Panc1 (cell line): ENCODE data around the gene ALG5. TPM values are rescaled to one million over a fixed set of nuclear protein-coding genes. Genes with fewer than 3 reads are reported as not detected.

Experiments used
- ATAC-seq: fragments of 200-7000 bp; cut with Tn5 transposase; 2 replicates; pipeline ENCODE4 v1.9.1; 2020; ENCODE audit warnings: mild to moderate bottlenecking, moderate library complexity
- BruUV-seq: library from RNA; stranded (reverse); fragments of 400-500 nt; replicated peaks from 2 replicates; lab custom pipeline; 2021; lab: Mats Ljungman, UMichigan
- CTCF ChIA-PET: fragments of 300-600 bp; sonication (Branson Sonifier 250); formaldehyde crosslinking; loops from one replicate; lab custom pipeline; 2022; ENCODE audit warnings: antibody characterized with exemption; lab: Charles Lee
- POLR2A ChIA-PET: fragments of 300-600 bp; sonication (Branson Sonifier 250); formaldehyde crosslinking; loops from one replicate; lab custom pipeline; 2022; ENCODE audit warnings: antibody characterized with exemption; lab: Charles Lee
- DNase-seq: peaks from one replicate; pipeline ENCODE4 v3.0.0-alpha.2; 2010; ENCODE audit warnings: low read depth, low spot score
- H3K27ac ChIP-seq: 2 replicates; pipeline ENCODE4 v1.5.1; 2011; ENCODE audit warnings: mild to moderate bottlenecking, low read length, inconsistent platforms
- H3K27me3 ChIP-seq: fragments of 200-500 bp; sonication (Bioruptor generic); 2 replicates; pipeline ENCODE4 v1.6.0; 2014; ENCODE audit warnings: low read length, inconsistent platforms; ENCODE audit not compliant: control insufficient read depth, insufficient read depth
- H3K36me3 ChIP-seq: fragments of 200-500 bp; sonication (Bioruptor generic); 2 replicates; pipeline ENCODE4 v1.5.1; 2014; ENCODE audit warnings: inconsistent platforms, mild to moderate bottlenecking, low read length, moderate library complexity; ENCODE audit not compliant: control insufficient read depth, insufficient read depth
- H3K4me1 ChIP-seq: 2 replicates; pipeline ENCODE4 v1.5.1; 2011; ENCODE audit warnings: inconsistent platforms, mild to moderate bottlenecking, low read length, moderate library complexity; ENCODE audit not compliant: control insufficient read depth, insufficient read depth
- H3K4me3 ChIP-seq, 2 experiments: 2 replicates each; pipeline ENCODE4 v1.5.1; 2011 to 2012; ENCODE audit warnings: low read depth in 2 of 2, low read length in 2 of 2, mild to moderate bottlenecking in 2 of 2, inconsistent platforms in 1 of 2, moderate library complexity in 1 of 2
- H3K9me3 ChIP-seq: fragments of 200-500 bp; sonication (Bioruptor generic); 2 replicates; pipeline ENCODE4 v1.5.1; 2014; ENCODE audit warnings: low read depth, mild to moderate bottlenecking, inconsistent platforms, low read length, moderate library complexity; ENCODE audit not compliant: control insufficient read depth, insufficient read depth
- POLR2AphosphoS5 ChIP-seq: IDR thresholded peaks from 2 replicates; pipeline ENCODE4 v1.6.1; 2012; ENCODE audit warnings: mild to moderate bottlenecking, low read depth, low read length, moderate library complexity
- SIN3A ChIP-seq: IDR thresholded peaks from 2 replicates; pipeline ENCODE4 v1.6.1; 2012; ENCODE audit warnings: low read depth, mild to moderate bottlenecking, low read length, moderate library complexity, borderline replicate concordance; ENCODE audit not compliant: insufficient read depth
- TCF7L2 ChIP-seq: IDR thresholded peaks from 2 replicates; pipeline ENCODE4 v1.6.1; 2011; ENCODE audit warnings: mild to moderate bottlenecking, low read depth, low read length, inconsistent platforms
- in situ Hi-C: cut with HindIII; loops from 2 replicates; pipeline ENCODE4 v1.10.0; 2016; ENCODE audit warnings: low sequenced_read_pairs, low pct_unique_long_range_greater_than_20kb
- intact Hi-C: fragments of 100-400 bp; cut with micrococcal nuclease; formaldehyde crosslinking; loops from one replicate; pipeline ENCODE4 v1.10.0; 2022; ENCODE audit not compliant: unreplicated experiment
- total RNA-seq: library from RNA; stranded (reverse); gene quantifications from one replicate; pipeline ENCODE4 v1.2.1, GENCODE V29; 2021; ENCODE audit not compliant: unreplicated experiment
- TF ChIP-seq, protein P1 (sequence below), 2 experiments: IDR thresholded peaks; 2 replicates each; pipeline ENCODE4 v1.6.1; 2011 to 2012; ENCODE audit warnings: low read depth in 2 of 2, control low read depth in 1 of 2, low read length in 1 of 2, mild to moderate bottlenecking in 1 of 2, moderate library complexity in 1 of 2; ENCODE audit not compliant: insufficient read depth in 1 of 2
- TF ChIP-seq, protein P2 (sequence below): fragments of 450-650 bp; IDR thresholded peaks from 2 replicates; pipeline ENCODE4 v1.5.1; 2017; ENCODE audit warnings: mild to moderate bottlenecking

Gene ALG5
- total RNA-seq, 1 experiment from 2014 or later = 19.3 TPM

DNA sequence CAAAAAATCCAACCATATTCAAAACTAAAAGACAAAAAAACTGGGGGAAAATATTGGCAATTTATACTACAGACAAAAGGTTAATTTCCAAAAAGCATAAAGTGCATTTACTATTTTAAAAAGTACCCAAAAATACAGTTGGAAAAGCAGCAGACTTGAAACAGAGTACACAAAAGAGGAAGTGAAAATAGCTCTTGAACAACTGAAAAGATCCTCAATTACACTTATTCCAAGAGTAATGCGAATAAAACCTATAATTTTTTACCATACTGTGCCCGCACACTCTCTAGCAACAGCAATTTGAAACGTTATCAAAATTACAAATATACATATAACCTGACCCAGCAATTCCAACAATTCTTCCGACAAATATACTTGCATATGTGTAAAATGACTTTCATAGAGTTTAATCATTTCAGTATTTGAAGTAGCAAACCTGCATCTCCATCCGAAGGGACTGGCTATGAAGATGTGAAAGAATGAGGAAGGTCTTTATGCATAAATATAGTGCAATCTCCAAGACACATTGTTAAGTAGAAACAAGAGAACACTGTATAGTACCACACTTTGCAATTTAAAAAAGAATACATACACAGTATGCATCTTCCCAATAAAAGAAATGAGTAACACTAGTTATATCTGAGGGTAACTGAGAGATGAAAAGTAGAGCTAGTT is 25.4 kb downstream of the ALG5 start:
- H3K9me3 ChIP-seq = no peaks in the 10 kb centered on the region
- H3K4me3 ChIP-seq = no peak overlapping the region
- ChIA-PET POLR2A (no interaction called here), CTCF (no interaction called here)
- TF ChIP-seq, protein P1, sequence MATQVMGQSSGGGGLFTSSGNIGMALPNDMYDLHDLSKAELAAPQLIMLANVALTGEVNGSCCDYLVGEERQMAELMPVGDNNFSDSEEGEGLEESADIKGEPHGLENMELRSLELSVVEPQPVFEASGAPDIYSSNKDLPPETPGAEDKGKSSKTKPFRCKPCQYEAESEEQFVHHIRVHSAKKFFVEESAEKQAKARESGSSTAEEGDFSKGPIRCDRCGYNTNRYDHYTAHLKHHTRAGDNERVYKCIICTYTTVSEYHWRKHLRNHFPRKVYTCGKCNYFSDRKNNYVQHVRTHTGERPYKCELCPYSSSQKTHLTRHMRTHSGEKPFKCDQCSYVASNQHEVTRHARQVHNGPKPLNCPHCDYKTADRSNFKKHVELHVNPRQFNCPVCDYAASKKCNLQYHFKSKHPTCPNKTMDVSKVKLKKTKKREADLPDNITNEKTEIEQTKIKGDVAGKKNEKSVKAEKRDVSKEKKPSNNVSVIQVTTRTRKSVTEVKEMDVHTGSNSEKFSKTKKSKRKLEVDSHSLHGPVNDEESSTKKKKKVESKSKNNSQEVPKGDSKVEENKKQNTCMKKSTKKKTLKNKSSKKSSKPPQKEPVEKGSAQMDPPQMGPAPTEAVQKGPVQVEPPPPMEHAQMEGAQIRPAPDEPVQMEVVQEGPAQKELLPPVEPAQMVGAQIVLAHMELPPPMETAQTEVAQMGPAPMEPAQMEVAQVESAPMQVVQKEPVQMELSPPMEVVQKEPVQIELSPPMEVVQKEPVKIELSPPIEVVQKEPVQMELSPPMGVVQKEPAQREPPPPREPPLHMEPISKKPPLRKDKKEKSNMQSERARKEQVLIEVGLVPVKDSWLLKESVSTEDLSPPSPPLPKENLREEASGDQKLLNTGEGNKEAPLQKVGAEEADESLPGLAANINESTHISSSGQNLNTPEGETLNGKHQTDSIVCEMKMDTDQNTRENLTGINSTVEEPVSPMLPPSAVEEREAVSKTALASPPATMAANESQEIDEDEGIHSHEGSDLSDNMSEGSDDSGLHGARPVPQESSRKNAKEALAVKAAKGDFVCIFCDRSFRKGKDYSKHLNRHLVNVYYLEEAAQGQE (IDR thresholded peaks at IDR 0.05; ENCODE audit: insufficient read depth in 1 of 2, low read depth in 2 of 2, low read length in 1 of 2) = no peak
- TF ChIP-seq TCF7L2 (no peak), SIN3A (no peak), POLR2AphosphoS5 (no peak)
- TF ChIP-seq, protein P2, sequence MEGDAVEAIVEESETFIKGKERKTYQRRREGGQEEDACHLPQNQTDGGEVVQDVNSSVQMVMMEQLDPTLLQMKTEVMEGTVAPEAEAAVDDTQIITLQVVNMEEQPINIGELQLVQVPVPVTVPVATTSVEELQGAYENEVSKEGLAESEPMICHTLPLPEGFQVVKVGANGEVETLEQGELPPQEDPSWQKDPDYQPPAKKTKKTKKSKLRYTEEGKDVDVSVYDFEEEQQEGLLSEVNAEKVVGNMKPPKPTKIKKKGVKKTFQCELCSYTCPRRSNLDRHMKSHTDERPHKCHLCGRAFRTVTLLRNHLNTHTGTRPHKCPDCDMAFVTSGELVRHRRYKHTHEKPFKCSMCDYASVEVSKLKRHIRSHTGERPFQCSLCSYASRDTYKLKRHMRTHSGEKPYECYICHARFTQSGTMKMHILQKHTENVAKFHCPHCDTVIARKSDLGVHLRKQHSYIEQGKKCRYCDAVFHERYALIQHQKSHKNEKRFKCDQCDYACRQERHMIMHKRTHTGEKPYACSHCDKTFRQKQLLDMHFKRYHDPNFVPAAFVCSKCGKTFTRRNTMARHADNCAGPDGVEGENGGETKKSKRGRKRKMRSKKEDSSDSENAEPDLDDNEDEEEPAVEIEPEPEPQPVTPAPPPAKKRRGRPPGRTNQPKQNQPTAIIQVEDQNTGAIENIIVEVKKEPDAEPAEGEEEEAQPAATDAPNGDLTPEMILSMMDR = no peak
- no peaks in the 10 kb centered on the region for H3K4me1 ChIP-seq
- BruUV-seq = no TSS peak
- DNase-seq = no peak
- ATAC-seq = no peak
- no peaks in the 10 kb centered on the region; the same call in 1 of the 2 replicates for H3K36me3 ChIP-seq
- no peaks in the 10 kb centered on the region for H3K27me3 ChIP-seq
- intact Hi-C loops (no loop called here), in situ Hi-C loops (no loop called here)
- no peak overlapping the region for H3K27ac ChIP-seq

DNA sequence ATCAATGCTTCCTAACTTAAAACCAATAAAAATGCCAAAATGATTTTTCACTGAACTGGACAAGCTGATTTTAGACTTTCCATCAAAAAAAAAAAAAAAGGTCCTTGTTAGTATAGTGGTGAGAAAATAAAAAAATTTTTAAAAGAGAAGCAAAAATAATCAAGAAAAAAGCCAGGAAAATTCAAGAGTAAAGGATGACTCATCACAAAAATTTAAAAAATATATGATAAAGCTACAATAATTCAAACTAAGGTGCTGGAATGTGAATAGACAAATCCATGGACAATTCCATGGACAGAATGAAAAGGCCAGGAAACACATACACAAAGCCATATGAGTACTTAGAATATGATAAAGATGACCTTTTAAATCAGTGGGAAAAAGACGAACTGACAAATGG is 26.1 kb downstream of the ALG5 start:
- ATAC-seq (no peak), DNase-seq (no peak)
- intact Hi-C loops = no loop called here
- POLR2A ChIA-PET = no interaction called here
- H3K27me3 ChIP-seq = no peaks in the 10 kb centered on the region
- no TSS peak for BruUV-seq
- no peaks in the 10 kb centered on the region; the same call in 1 of the 2 replicates for H3K36me3 ChIP-seq
- TF ChIP-seq, protein P2 = no peak
- TF ChIP-seq POLR2AphosphoS5 (no peak), SIN3A (no peak), TCF7L2 (no peak)
- TF ChIP-seq, protein P1 (IDR thresholded peaks at IDR 0.05; ENCODE audit: insufficient read depth in 1 of 2, low read depth in 2 of 2, low read length in 1 of 2) = no peak
- no peaks in the 10 kb centered on the region for H3K9me3 ChIP-seq
- CTCF ChIA-PET = no interaction called here
- no peaks in the 10 kb centered on the region for H3K4me1 ChIP-seq
- no peak overlapping the region for H3K4me3 ChIP-seq
- in situ Hi-C loops = no loop called here
- H3K27ac ChIP-seq = no peak overlapping the region
